Endodermal cell (in vitro differentiated cells): ENCODE results near the gene PM20D1. TPM values are rescaled to one million over a fixed set of nuclear protein-coding genes. Genes with fewer than 3 reads are reported as not detected.

Experiments used
- DNase-seq: peaks from one replicate; pipeline ENCODE4 v3.0.0-alpha.2; 2017
- H3K27ac ChIP-seq: 2 replicates; pipeline ENCODE4 v1.5.1; 2013; ENCODE audit warnings: mild to moderate bottlenecking, low read depth, low read length, moderate library complexity
- H3K27me3 ChIP-seq: 2 replicates; pipeline ENCODE4 v1.6.1; 2013; ENCODE audit warnings: mild to moderate bottlenecking, low read length, moderate library complexity; ENCODE audit not compliant: insufficient read depth, control insufficient read depth, poor library complexity, severe bottlenecking
- H3K36me3 ChIP-seq: 2 replicates; pipeline ENCODE4 v1.7.0; 2013; ENCODE audit warnings: mild to moderate bottlenecking, low read length, moderate library complexity; ENCODE audit not compliant: control insufficient read depth, insufficient read depth
- H3K4me1 ChIP-seq: one replicate; pipeline ENCODE4 v1.7.0; 2013; ENCODE audit warnings: low read length; ENCODE audit not compliant: control insufficient read depth, insufficient read depth
- H3K4me3 ChIP-seq: 2 replicates; pipeline ENCODE4 v1.5.1; 2013; ENCODE audit warnings: mild to moderate bottlenecking, low read length, moderate library complexity
- H3K9ac ChIP-seq: 2 replicates; pipeline ENCODE4 v1.6.1; 2013; ENCODE audit warnings: mild to moderate bottlenecking, low read length, moderate library complexity; ENCODE audit not compliant: poor library complexity, severe bottlenecking; ENCODE audit errors: extremely low read depth
- H3K9me3 ChIP-seq: 2 replicates; pipeline ENCODE4 v1.6.1; 2013; ENCODE audit warnings: mild to moderate bottlenecking, low read length, moderate library complexity; ENCODE audit not compliant: control insufficient read depth
- H3K27ac Mint-ChIP-seq: 2 replicates; pipeline ENCODE4 v1.8.0; 2020; ENCODE audit warnings: mixed read lengths
- H3K27me3 Mint-ChIP-seq: 2 replicates; pipeline ENCODE4 v1.8.0; 2021; ENCODE audit warnings: mild to moderate bottlenecking, mixed read lengths; ENCODE audit not compliant: insufficient read depth
- H3K36me3 Mint-ChIP-seq: 2 replicates; pipeline ENCODE4 v1.8.0; 2020; ENCODE audit warnings: low read depth, mixed read lengths
- H3K4me1 Mint-ChIP-seq: 2 replicates; pipeline ENCODE4 v1.8.0; 2020; ENCODE audit warnings: mixed read lengths
- H3K4me3 Mint-ChIP-seq: 2 replicates; pipeline ENCODE4 v1.8.0; 2020; ENCODE audit warnings: mild to moderate bottlenecking, moderate library complexity, mixed read lengths
- H3K9me3 Mint-ChIP-seq: 2 replicates; pipeline ENCODE4 v1.8.0; 2020; ENCODE audit warnings: mild to moderate bottlenecking, mixed read lengths
- WGBS, 2 experiments: methylation state at CpG; one replicate each; pipeline versions ENCODE4 v1.1.5 to v1.1.7; 2013; ENCODE audit warnings: missing lambda C conversion rate in 2 of 2, mixed read lengths in 1 of 2; ENCODE audit not compliant: insufficient coverage in 1 of 2, insufficient read length in 1 of 2; 5-methylcytosine and 5-hydroxymethylcytosine counted together
- total RNA-seq, 2 donors: library from RNA; stranded (reverse); fragmentation: NEBNext Ultra II Directional in 1 of 2; extraction: Animal tissue kit (Norgen Biotek cat#: 25700) in 1 of 2; gene quantifications; 2 replicates in 1 of 2; 3 replicates in 1 of 2; pipeline ENCODE4 v1.2.1, GENCODE V29; 2021
- TF ChIP-seq, protein P1 (sequence below): fragments of 200-600 bp; sonication (generic); conservative IDR thresholded peaks from 2 replicates; pipeline ENCODE4 v1.5.0; 2021; ENCODE audit warnings: antibody characterized with exemption, mild to moderate bottlenecking

The PM20D1 gene
- total RNA-seq, 2 donors from 2014 or later = not detected

GRCh38 chr1:205837382-205837970 lies 12.5 kb downstream of the PM20D1 start:
- Histone ChIP-seq H3K27me3 (no peaks in the 10 kb centered on the region), H3K4me1 (peaks cover 18% of the 10 kb centered on the region), H3K9me3 (no peaks in the 10 kb centered on the region), H3K9ac (no peak overlapping the region), H3K27ac (no peak overlapping the region), H3K4me3 (no peak overlapping the region), H3K36me3 (no peaks in the 10 kb centered on the region)
- DNase-seq = no peak
- Mint-ChIP-seq H3K27me3 (peaks cover 6% of the 10 kb centered on the region), H3K9me3 (no peaks in the 10 kb centered on the region), H3K4me3 (no peak overlapping the region), H3K4me1 (peaks cover 25% of the 10 kb centered on the region), H3K27ac (no peak overlapping the region), H3K36me3 (no peaks in the 10 kb centered on the region)
- TF ChIP-seq, protein P1, sequence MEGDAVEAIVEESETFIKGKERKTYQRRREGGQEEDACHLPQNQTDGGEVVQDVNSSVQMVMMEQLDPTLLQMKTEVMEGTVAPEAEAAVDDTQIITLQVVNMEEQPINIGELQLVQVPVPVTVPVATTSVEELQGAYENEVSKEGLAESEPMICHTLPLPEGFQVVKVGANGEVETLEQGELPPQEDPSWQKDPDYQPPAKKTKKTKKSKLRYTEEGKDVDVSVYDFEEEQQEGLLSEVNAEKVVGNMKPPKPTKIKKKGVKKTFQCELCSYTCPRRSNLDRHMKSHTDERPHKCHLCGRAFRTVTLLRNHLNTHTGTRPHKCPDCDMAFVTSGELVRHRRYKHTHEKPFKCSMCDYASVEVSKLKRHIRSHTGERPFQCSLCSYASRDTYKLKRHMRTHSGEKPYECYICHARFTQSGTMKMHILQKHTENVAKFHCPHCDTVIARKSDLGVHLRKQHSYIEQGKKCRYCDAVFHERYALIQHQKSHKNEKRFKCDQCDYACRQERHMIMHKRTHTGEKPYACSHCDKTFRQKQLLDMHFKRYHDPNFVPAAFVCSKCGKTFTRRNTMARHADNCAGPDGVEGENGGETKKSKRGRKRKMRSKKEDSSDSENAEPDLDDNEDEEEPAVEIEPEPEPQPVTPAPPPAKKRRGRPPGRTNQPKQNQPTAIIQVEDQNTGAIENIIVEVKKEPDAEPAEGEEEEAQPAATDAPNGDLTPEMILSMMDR = no peak
- WGBS, 2 experiments = 90 to 98% methylated on average over 5 to 7 of the region's 7 CpGs

DNA sequence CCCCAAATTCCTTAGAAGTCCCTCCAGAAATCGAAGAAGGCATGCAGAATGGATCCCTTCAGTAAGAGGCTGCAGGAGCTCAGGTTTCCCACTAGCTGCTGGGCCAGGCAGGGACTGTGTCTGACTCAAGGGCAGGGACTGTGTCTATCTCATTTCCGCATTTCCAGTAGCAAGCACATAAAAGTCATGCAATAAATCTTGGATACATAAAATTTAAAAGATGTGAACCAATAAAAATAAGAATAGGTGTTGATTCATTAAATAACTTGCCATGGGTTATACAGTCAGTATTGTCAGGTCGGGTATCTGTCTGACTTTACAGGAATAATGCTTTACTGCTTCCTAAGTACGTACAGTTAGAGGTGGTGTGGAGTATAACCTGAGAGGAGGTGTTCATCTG lies 15.2 kb downstream of the PM20D1 start:
- Histone ChIP-seq H3K9me3 (no peaks in the 10 kb centered on the region), H3K27me3 (no peaks in the 10 kb centered on the region), H3K27ac (no peak overlapping the region), H3K9ac (no peak overlapping the region), H3K36me3 (no peaks in the 10 kb centered on the region), H3K4me3 (no peak overlapping the region), H3K4me1 (no peaks in the 10 kb centered on the region)
- 91 to 93% methylated on average over 3 to 4 of the region's 4 CpGs for WGBS, 2 experiments
- Mint-ChIP-seq H3K36me3 (no peaks in the 10 kb centered on the region), H3K9me3 (no peaks in the 10 kb centered on the region), H3K27ac (no peak overlapping the region), H3K4me3 (no peak overlapping the region), H3K27me3 (peaks cover 9% of the 10 kb centered on the region), H3K4me1 (no peaks in the 10 kb centered on the region)
- no peak for DNase-seq
- TF ChIP-seq, protein P1 = no peak

DNA sequence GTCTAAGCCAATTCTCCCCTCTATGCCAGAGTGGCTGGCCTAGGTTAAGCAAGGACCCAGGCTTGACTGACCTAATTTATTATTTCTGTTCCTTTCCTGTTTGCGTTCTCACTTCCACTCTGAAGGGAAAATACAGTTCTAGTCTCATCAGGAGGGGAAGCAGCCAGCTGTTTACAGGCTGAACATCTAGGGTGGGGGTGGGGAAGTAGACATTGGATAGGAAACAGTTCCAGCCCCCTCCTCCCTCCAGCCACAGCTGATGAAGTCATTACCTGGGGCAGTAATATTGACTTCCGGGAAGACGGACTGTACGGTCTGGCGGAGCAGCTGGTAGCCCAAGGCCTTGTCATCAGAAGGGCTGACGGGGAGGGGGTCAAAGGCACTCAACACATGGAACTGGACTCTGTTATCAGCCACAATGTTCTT lies 17.6 kb downstream of the PM20D1 start:
- no peak overlapping the region for H3K27ac ChIP-seq
- Mint-ChIP-seq H3K27me3 (peaks cover 4% of the 10 kb centered on the region), H3K9me3 (no peaks in the 10 kb centered on the region), H3K4me3 (no peak overlapping the region), H3K4me1 (peaks cover 19% of the 10 kb centered on the region), H3K27ac (no peak overlapping the region), H3K36me3 (no peaks in the 10 kb centered on the region)
- H3K9me3 ChIP-seq = no peaks in the 10 kb centered on the region
- no peaks in the 10 kb centered on the region for H3K36me3 ChIP-seq
- 95 to 97% methylated on average over 5 to 6 of the region's 6 CpGs for WGBS, 2 experiments
- no peaks in the 10 kb centered on the region for H3K27me3 ChIP-seq
- peaks cover 5% of the 10 kb centered on the region for H3K4me1 ChIP-seq
- H3K4me3 ChIP-seq = no peak overlapping the region
- no peak overlapping the region for H3K9ac ChIP-seq
- TF ChIP-seq, protein P1 = no peak
- DNase-seq = no peak
